Stimulated activated CD4-positive, alpha-beta T cell treated with anti-CD3 and anti-CD28 coated beads, Interleukin-1b, Interleukin-23, amount 100 ng/mL, for 4 hours (primary cell): ENCODE results near the gene MLKL.
A peak's percentile ranks its signal among the peaks of the same experiment; 100 is the strongest.
"Not testable (repeated sequence)": the region's sequence is repeated elsewhere in the genome, so short reads cannot be mapped to it uniquely, and the experiment has no call there.

Experiments
- DNase-seq, 2 donors: peaks; one replicate each; pipeline ENCODE4 v3.0.0-alpha.2; 2020; ENCODE audit warnings: low read depth in 2 of 2

Gene MLKL

DNA sequence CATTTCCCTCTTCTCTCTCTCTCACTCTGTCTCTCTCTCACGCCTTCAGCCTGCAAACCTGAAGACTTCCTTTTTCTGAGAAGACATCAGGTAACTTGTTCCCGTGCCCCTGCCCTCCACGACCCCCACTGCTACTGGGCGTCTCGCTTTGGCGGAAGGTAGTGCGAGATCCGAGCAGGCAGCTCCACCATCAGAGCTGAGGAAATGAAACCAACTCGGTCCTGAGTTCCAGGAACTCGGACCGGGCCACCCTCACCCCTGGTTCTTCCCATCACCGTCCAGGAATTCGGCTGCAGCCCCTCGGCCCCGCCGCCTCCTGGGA lies 585 bp downstream of the MLKL start:
- DNase-seq: peak; percentile 10 to 13

DNA sequence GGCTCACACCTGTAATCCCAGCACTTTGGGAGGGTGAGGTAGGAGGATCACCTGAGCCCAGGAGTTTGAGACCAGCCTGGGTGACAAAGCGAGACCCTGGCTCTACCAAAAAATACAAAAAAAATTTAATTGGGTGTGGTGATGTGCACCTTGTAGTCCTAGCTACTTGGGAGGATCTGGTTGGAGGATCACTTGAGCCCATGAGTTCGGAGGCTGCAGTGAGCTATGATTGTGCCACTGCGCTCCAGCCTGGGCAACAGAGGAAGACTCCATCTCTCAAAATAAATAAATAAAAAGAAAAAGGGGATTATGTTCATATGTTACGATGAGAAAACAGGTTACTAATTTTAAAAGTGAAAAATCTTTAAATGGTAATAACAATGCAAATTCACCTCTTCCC lies 996 bp downstream of the MLKL start:
- DNase-seq: no peak

- no peak for DNase-seq
Measured at GRCh38 chr16:74698222-74698621, 2.4 kb downstream of the MLKL start.

GRCh38 chr16:74695450-74696422 lies 4.9 kb downstream of the MLKL start:
- peak in 1 of 2 donors; percentile 28 for DNase-seq

DNA sequence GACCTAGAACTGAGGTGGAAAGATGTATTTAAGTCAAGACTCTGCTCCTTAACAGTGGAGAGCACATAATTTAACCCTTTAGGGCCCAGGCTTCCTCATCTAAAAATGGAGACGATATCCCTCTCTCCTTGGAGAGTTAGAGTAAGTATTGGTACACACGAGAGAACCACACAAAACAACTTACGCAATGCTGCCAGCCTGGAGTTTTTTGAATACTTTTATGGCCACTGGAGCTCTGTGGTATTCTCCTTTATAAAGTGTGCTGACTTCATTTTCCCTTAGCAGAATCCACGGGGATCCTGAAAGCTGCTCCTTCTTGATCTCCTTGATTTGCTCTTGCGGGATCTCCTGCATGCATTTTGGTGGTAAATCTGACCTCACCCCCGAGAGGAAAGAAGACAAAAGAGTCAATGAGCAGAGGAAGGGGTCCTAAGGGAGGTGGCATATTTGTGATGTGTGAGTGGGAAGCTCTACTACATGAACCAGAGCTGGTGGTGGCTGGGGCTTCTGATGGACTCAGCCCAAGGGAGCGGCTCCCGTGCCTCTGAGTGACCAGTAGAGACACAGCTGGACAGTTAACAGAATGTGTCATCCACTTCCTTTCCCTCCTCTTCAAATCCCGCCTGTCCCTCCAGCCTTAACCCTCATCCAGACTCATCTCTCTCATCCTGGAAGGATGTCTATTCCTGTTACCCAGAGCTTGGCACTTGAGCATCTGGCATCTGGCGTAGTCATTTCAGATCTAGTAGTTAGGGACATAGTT lies 9.4 kb downstream of the MLKL start:
- DNase-seq: no peak

DNA sequence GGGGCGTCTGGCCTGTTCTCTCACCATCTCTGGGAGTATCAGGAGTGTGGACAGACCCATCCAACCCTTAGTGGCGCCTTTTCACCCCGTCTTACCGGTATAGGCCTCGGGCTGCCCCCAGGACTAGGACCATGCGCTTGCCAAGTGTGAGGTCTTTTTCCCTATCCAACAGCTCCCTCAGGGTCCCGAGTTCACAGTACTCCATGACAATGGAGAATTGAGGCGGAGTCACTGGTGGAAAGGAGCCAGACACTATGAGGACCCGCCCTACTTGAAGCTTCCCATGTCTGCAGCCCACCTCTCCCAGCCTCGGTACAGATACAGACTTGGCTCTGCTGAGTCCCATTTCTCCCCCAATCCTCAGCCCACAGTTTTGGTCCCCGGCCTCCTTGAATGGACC lies 18.1 kb downstream of the MLKL start:
- no peak for DNase-seq

DNA sequence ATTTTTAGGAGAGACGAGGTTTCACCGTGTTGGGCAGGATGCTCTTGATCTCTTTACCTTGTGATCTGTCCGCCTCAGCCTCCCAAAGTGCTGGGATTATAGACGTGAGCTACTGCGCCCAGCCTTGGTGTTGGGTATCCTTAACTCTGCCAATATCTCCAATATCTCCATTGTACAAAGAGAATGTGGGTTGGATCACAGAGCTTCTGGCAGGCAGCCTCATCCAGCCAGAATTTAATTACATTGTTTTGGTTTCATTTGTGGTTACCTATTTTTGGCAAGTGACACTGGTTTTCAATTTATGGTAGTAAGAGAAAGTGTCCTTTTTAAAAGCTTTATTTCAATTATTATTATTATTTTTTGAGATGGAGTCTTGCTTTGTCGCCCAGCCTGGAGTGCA lies 20.0 kb downstream of the MLKL start:
- DNase-seq: no peak

DNA sequence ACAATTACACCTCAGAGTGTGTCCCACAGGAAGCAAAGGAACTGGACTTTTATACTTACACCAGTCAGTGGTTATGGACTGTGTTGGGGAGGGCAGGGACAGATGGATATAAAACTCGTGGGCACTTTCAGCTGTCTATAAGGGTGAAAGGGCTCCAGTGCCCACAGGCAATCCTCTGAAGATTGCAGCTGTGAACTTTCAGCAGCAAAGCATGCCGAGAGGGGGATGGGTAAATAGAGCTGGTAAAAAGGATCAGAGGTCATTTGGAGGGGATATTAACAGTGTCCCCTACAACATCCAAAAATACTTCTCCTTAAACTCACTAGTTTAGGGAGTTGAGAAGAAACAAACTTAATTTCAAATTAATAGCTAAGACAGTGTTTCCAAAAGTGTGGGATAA lies 20.7 kb downstream of the MLKL start:
- no peak for DNase-seq

DNA sequence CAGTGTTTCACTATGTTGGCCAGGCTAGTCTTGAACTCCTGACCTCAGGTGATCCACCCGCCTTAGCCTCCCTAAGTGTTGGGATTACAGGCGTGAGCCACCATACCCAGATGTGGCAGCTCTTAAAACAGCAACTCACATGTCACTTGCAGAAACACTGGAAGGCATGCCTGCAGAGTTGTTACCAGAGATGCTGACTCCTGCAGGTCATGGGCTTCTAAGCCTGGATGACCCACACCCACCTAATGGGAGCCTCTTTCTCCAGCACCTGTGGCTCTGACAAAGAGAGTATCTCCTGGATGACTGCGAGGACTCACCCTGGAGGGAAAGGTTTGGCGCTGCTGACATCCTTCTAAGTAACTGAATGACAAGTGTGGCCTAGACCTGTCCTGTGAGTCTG lies 22.8 kb downstream of the MLKL start:
- no peak for DNase-seq

DNA sequence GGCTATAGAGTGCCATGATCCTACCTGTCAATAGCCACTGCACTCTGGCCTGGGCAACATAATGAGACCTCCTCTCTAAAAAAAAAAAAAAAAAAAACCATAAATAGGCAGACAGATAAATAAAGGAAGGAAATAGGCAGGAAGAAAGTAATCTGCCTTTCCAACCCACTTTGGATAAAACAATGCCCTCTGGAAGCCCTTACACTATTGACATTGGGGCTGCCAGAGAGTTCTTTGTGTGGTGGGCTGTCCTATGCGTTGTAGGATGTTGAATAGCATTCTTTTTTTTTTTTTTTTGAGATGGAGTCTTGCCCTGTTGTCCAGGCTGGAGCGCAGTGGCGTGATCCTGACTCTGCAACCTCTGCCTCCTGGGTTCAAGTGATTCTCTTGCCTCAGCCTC lies 26.8 kb downstream of the MLKL start:
- no peak for DNase-seq

DNA sequence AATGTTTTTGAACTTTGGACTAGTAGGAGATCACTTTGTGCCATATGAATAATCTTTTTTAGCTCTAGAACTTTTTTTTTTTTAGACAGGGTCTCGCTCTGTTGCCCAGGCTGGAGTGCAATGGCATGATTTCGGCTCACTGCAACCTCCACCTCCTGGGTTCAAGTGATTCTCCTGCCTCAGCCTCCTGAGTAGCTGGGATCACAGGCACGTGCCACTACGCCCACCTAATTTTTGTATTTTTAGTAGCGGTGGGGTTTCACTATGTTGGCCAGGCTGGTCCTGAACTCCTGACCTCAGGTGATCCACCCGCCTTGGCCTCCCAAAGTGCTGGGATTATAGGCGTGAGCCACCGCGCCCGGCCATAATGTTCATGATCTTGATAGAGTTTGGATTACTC lies 31.8 kb downstream of the MLKL start:
- not testable (repeated sequence) for DNase-seq

DNA sequence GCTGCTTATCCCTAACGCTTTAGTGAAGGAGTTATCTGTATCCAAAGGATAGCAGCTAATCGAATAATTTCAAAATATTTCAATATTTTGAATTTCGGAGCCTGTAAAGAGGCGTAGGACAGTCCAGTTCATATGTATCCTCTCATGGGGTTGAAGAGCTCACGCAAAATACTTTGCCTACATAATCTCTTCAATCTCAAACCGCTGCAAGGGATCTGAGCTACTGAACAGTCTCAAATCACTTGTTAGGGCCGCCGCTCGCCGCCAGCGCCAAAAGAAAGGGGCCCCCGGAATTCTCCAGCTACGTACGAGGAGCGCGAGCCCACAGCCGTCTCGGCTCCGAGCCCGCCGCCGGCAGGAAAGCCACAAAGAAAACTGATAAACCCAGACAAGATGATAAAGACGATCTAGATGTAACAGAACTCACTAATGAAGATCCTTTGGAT lies 33.4 kb downstream of the MLKL start:
- DNase-seq: peak in 1 of 2 donors; percentile 13

GRCh38 chr16:74666425-74667254 lies 34.0 kb downstream of the MLKL start, which contains the start of gene RFWD3:
TSS of gene RFWD3 (minus strand) at chr16:74666877. CDS start at chr16:74661449, 5,428 bp downstream.
- peak; percentile 78 to 92 for DNase-seq

DNA sequence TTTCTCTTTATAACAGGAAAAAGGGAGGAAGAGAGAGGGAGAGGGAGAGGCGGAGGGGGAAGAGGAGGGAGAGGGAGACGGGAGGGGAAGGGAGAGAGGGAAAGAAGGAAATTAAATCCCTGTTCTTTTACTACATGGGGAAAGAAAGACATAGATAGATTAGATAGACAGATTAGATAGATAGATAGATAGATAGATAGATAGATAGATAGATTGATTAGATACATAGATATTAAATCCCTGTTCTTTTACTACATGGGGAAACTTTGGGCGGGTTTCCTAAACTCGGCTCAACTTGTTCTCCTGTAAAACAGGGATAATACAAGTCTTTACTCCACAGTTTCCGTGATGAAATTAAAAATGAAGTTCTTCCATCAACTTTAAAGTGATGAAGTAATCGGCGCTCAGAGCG lies 34.6 kb downstream of the MLKL start:
- DNase-seq: no peak

DNA sequence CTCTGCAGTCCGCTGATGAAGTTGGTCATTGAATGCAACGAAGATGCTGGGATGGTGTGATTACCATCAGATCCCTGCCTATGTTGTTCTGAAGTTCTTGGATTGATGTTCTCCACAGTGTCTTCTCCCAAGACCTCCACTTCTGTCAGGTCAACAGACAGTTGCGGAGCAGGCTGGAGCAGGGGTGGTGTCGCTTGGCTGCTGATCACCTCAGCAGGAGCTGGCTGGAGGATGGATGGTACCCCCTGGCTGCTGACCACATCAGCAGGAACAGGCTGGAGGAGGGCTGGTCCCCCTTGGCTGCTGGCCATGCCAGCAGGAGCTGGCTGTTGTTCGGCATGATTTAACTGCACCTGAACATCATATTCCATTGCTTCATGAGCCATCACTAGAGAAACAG lies 39.6 kb downstream of the MLKL start:
- DNase-seq: no peak

DNA sequence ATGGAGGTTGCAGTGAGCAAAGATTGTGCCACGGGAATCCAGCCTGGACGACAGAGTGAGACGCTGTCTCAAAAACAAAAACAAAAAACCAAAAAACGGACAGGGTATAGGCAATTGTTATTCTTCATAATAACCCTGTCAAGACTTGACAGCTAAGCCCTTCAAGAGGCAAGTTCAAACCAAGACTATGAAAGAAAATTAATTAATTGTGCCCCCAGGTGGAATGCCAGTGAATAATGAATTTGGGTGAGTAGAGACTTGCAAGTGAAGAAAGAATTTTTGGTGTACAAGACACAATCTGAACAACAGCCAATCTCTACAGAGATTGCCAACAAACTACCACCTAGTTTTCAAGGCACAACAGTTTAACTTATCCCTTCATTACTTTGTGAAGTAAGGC lies 40.3 kb downstream of the MLKL start:
- no peak for DNase-seq

DNA sequence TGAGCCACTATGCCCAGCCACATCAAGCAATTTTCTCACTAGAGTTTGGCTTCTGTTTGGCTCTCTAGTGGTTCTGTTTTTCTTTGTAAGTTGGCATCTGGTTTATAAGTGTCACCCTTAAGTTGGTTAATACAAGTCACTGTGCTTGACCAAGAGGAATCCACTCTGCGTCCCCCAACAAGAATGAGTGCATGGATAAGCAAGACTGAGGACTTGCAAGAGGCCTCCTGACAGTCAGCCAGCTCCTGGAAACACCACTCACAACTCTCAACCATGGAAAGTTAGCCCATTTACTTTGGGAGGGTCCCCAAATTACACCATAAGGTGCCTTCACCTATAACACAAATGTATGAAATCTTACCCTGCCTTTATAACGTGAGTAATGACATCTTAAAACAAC lies 41.6 kb downstream of the MLKL start:
- no peak for DNase-seq

GRCh38 chr16:74657870-74658642 lies 42.6 kb downstream of the MLKL start:
- DNase-seq: no peak

DNA sequence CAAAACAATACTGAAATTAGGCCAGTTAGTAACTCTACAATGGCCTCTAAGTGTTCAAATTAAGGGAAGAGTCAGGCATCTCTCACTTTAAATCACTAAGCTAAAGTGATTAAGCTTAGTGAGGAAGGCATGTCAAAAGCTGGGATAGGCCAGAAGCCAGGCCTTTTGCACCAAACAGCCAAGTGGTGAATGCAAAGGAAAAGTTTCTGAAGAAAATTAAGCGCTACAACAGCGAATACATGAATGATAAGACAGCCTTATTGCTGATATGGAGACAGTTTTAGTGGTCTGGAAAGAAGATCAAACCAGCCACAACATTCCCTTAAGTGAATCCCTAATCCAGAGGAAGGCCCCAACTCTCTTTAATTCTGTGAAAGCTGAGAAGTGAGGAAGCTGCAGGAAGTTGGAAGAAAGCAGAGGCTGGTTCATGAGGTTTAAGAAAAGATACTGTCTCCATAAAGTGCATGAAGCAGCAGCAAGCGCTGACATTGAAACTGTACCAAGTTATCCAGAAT lies 46.1 kb downstream of the MLKL start:
- no peak for DNase-seq

DNA sequence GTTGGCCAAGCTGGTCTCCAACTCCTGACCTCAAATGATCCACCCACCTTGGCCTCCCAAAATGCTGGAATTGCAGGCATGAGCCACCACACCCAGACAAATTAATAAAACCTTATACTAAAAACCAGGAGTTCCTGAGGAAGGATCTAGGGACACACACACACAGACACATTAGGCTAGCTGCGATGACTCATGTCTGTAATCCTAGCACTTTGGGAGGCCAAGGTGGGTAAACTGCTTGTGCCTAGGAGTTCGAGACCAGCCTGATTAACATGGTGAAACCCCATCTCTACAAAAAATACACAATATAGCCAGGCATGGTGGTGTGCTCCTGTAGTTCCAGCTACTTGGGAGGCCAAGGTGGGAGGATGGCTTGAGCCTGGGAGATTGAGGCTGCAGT lies 47.8 kb downstream of the MLKL start:
- not testable (repeated sequence) for DNase-seq

DNA sequence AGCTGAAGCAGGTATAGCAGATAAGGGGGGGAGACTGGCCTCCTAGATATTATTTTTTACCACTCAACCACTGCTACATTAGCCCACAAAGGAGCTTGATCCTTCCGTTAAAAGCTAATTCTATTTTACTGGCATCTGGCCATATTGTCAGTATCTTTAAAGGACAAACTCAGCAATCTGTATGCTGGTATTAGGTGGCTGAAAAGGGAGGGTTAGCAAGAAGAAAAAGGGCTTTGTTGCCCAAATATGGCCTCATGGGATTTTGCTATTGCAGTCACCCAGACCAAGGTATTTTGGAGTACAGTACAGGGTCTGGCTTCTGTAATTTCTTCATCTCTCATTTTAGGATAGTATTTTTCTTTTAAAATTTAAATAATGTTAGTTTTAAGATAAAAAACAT lies 48.4 kb downstream of the MLKL start:
- DNase-seq: no peak
